Measurements from ENCODE around the gene TRAPPC1. TPM values are rescaled to one million over a fixed set of nuclear protein-coding genes. Genes with fewer than 3 reads are reported as not detected.

The TRAPPC1 gene
- total RNA-seq, 1 experiment from 2014 or later = 75.5 TPM

DNA sequence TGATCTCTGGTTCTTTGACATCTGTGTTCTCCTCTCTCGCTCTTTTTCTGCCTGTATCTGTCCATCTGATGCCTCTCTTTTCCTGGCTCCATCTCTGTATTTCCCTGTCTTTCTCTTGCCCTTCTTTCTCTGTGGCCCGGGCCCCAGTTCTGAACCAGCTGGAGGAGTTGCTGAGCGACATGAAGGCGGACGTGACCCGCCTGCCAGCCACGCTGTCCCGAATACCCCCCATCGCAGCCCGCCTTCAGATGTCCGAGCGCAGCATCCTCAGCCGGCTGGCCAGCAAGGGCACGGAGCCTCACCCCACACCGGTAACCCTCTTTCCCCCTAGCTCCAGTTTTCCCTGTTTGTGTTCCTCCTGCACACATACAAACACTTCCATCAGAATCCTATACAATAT, 21.5 kb downstream of the TRAPPC1 start:
- Mint-ChIP-seq H3K4me1 (ENCODE audit: low read depth, unreplicated experiment) (no peaks in the 10 kb centered on the region), H3K36me3 (ENCODE audit: insufficient read depth, unreplicated experiment) (peaks cover 21% of the 10 kb centered on the region), H3K27me3 (ENCODE audit: insufficient read depth, unreplicated experiment) (no peaks in the 10 kb centered on the region), H3K9me3 (ENCODE audit: unreplicated experiment) (no peaks in the 10 kb centered on the region), H3K27ac (ENCODE audit: unreplicated experiment) (no peak overlapping the region), H3K4me3 (ENCODE audit: unreplicated experiment) (no peak overlapping the region)
- BruUV-seq (replicated peaks) = no TSS peak
- Histone ChIP-seq H3K36me3 (ENCODE audit: control insufficient read depth, insufficient read depth, low read length) (no peaks in the 10 kb centered on the region), H3K9me3 (no peaks in the 10 kb centered on the region), H3K4me3 (ENCODE audit: low read depth, low read length) (no peak overlapping the region), H3K27me3 (replicated peaks; ENCODE audit: control insufficient read depth, insufficient read depth, low read length) (no peaks in the 10 kb centered on the region), H3K4me1 (no peaks in the 10 kb centered on the region)
- no peak for DNase-seq
- intact Hi-C loops (cut with micrococcal nuclease; ENCODE audit: unreplicated experiment) = loop anchor here (10.0 kb wide), 1 partner anchor 165 kb away; no protein-coding TSS in a partner anchor
- POLR2A ChIA-PET = no interaction called here
- CTCF ChIA-PET = no interaction called here
- TF ChIP-seq, protein P1, sequence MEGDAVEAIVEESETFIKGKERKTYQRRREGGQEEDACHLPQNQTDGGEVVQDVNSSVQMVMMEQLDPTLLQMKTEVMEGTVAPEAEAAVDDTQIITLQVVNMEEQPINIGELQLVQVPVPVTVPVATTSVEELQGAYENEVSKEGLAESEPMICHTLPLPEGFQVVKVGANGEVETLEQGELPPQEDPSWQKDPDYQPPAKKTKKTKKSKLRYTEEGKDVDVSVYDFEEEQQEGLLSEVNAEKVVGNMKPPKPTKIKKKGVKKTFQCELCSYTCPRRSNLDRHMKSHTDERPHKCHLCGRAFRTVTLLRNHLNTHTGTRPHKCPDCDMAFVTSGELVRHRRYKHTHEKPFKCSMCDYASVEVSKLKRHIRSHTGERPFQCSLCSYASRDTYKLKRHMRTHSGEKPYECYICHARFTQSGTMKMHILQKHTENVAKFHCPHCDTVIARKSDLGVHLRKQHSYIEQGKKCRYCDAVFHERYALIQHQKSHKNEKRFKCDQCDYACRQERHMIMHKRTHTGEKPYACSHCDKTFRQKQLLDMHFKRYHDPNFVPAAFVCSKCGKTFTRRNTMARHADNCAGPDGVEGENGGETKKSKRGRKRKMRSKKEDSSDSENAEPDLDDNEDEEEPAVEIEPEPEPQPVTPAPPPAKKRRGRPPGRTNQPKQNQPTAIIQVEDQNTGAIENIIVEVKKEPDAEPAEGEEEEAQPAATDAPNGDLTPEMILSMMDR (IDR thresholded peaks at IDR 0.05; ENCODE audit: insufficient read depth in 1 of 2, low read depth in 1 of 2, low read length in 1 of 2, severe bottlenecking in 1 of 2, unreplicated experiment in 1 of 2) = no peak

DNA sequence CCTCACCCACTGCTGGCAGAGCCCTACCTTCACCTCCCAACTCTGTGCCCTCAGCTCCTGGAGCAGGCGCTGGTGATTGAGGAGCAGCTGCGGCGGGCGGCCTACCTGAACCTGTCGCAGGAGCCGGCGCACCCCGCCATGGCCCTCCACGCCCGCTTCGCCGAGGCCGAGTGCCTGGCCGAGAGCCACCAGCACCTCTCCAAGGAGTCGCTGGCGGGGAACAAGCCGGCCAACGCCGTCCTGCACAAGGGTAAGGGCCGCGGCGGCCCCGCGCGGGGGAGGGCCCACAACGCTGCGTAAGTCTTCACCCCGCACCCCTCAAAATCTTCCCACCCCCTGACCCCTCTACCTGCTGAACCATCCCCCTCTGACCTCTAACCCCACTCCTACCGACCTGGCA, 22.7 kb downstream of the TRAPPC1 start:
- no peaks in the 10 kb centered on the region for H3K27me3 ChIP-seq (replicated peaks; ENCODE audit: control insufficient read depth, insufficient read depth, low read length)
- H3K4me1 ChIP-seq = no peaks in the 10 kb centered on the region
- H3K4me3 ChIP-seq (ENCODE audit: low read depth, low read length) = no peak overlapping the region
- H3K27ac Mint-ChIP-seq (ENCODE audit: unreplicated experiment) = no peak overlapping the region
- H3K36me3 Mint-ChIP-seq (ENCODE audit: insufficient read depth, unreplicated experiment) = peaks cover 21% of the 10 kb centered on the region
- H3K9me3 ChIP-seq = no peaks in the 10 kb centered on the region
- no peaks in the 10 kb centered on the region for H3K36me3 ChIP-seq (ENCODE audit: control insufficient read depth, insufficient read depth, low read length)
- no peaks in the 10 kb centered on the region for H3K4me1 Mint-ChIP-seq (ENCODE audit: low read depth, unreplicated experiment)
- POLR2A ChIA-PET = no interaction called here
- BruUV-seq (replicated peaks) = no TSS peak
- H3K27me3 Mint-ChIP-seq (ENCODE audit: insufficient read depth, unreplicated experiment) = no peaks in the 10 kb centered on the region
- no peak for DNase-seq
- TF ChIP-seq, protein P1 (IDR thresholded peaks at IDR 0.05; ENCODE audit: insufficient read depth in 1 of 2, low read depth in 1 of 2, low read length in 1 of 2, severe bottlenecking in 1 of 2, unreplicated experiment in 1 of 2) = no peak
- H3K9me3 Mint-ChIP-seq (ENCODE audit: unreplicated experiment) = no peaks in the 10 kb centered on the region
- CTCF ChIA-PET = no interaction called here
- H3K4me3 Mint-ChIP-seq (ENCODE audit: unreplicated experiment) = no peak overlapping the region
- intact Hi-C loops (cut with micrococcal nuclease; ENCODE audit: unreplicated experiment) = no loop called here

DNA sequence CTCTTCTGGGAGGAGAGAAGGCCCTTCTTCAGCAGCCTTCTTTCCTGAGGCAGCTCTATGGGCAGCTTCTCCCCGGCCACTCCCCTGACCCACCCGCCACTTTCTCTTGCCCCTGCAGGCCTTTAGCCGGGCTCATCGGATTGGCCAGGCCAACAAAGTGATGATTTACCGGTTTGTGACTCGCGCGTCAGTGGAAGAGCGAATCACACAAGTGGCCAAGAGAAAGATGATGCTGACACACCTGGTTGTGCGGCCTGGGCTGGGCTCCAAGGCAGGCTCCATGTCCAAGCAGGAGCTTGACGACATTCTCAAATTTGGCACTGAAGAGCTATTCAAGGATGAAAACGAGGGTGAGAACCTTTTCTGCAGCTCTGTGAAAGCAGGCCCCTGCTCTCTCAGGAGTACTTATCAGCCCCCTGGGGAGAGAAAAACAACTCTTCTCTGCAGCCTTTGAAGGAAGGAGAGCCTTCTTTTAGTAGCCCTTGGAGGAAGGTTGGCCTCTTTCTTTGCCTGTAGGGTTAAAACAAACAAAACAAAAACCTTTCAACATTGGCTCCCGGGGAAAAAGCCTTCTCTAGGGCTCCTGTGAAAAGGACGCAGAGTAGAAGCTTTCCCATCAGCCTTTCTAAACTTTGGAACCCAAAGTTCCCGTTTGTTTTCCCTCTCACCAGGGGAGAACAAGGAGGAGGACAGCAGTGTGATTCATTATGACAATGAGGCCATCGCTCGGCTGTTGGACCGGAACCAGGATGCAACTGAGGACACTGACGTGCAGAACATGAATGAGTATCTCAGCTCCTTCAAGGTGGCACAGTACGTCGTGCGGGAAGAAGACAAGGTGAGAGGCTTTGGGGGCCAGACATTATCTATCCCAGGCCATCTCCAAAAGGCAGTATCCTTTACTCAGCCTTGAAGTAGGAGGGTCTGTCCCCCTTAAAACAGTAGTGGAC, 28.3 kb downstream of the TRAPPC1 start:
- H3K27ac Mint-ChIP-seq (ENCODE audit: unreplicated experiment) = no peak overlapping the region
- H3K4me3 ChIP-seq (ENCODE audit: low read depth, low read length) = no peak overlapping the region
- H3K4me3 Mint-ChIP-seq (ENCODE audit: unreplicated experiment) = no peak overlapping the region
- no peak for DNase-seq
- no peaks in the 10 kb centered on the region for H3K27me3 Mint-ChIP-seq (ENCODE audit: insufficient read depth, unreplicated experiment)
- no peaks in the 10 kb centered on the region for H3K9me3 ChIP-seq
- peaks cover 15% of the 10 kb centered on the region for H3K36me3 Mint-ChIP-seq (ENCODE audit: insufficient read depth, unreplicated experiment)
- H3K4me1 ChIP-seq = no peaks in the 10 kb centered on the region
- ChIA-PET CTCF (no interaction called here), POLR2A (no interaction called here)
- no peaks in the 10 kb centered on the region for H3K9me3 Mint-ChIP-seq (ENCODE audit: unreplicated experiment)
- no peaks in the 10 kb centered on the region; the same call in 1 of the 2 replicates for H3K36me3 ChIP-seq (ENCODE audit: control insufficient read depth, insufficient read depth, low read length)
- TF ChIP-seq, protein P1 (IDR thresholded peaks at IDR 0.05; ENCODE audit: insufficient read depth in 1 of 2, low read depth in 1 of 2, low read length in 1 of 2, severe bottlenecking in 1 of 2, unreplicated experiment in 1 of 2) = no peak
- no peaks in the 10 kb centered on the region for H3K4me1 Mint-ChIP-seq (ENCODE audit: low read depth, unreplicated experiment)
- intact Hi-C loops (cut with micrococcal nuclease; ENCODE audit: unreplicated experiment) = no loop called here
- TSS peak; percentile 26 for BruUV-seq (replicated peaks)
- no peaks in the 10 kb centered on the region for H3K27me3 ChIP-seq (replicated peaks; ENCODE audit: control insufficient read depth, insufficient read depth, low read length)

Data from Caco-2 (cell line).